GM19467 (cell line): Measurements from ENCODE around the gene USHBP1.

ENCODE experiments used
- ATAC-seq: cut with Tn5 transposase; IDR thresholded peaks from one replicate; pipeline ENCODE4 v1.9.1; 2021; ENCODE audit warnings: mild to moderate bottlenecking, moderate library complexity; ENCODE audit not compliant: unreplicated experiment

Gene USHBP1

DNA sequence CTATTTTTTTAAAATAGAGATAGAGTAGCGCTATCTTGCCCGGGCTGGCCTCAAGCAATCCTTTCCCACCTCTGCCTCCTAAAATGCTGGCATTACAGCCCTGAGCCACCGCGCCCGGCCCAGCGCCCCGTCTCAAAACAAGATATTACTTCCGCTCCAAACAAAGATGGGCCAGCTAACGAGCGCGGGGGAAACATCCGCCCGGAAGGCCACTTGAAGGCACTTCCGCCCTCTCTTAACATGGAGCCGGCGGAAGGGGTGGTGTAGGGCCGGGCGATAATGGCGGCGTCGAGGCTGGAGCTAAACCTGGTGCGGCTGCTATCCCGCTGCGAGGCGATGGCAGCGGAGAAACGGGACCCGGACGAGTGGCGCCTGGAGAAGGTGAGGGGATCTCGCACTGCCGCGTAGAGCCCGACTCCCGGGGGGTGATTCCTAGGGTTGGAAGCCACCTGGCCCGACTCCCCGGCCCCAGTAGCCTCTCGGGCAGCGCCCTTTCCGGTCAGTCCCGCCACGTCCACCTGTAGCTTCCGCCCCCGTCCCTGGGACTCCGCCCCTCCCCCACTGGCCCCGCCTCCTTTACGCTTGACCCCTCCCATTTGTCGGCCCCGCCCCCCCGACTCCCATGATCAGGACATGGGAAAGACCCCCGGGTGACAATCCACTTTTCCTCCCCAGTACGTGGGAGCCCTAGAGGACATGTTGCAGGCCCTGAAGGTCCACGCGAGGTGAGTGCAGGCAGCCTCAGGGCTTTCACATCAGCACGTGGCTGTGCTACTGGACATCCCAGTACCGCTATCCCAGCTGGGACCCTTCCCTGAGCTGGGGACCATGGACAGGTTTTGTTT, 49.2 kb downstream of the USHBP1 start, which contains the start of gene USE1:
TSS of gene USE1 (plus strand) at position 231 of the 845 bp plus-strand sequence. CDS start at position 280, 49 bp downstream.
- peak; percentile 71 for ATAC-seq

- no peak for ATAC-seq
These were observed 49.9 kb downstream of the USHBP1 start for GRCh38 chr19:17214508-17215126.

- ATAC-seq: no peak
These were observed 51.2 kb downstream of the USHBP1 start for GRCh38 chr19:17213334-17213733.

GRCh38 chr19:17211547-17212446, 52.7 kb downstream of the USHBP1 start:
- no peak for ATAC-seq

DNA sequence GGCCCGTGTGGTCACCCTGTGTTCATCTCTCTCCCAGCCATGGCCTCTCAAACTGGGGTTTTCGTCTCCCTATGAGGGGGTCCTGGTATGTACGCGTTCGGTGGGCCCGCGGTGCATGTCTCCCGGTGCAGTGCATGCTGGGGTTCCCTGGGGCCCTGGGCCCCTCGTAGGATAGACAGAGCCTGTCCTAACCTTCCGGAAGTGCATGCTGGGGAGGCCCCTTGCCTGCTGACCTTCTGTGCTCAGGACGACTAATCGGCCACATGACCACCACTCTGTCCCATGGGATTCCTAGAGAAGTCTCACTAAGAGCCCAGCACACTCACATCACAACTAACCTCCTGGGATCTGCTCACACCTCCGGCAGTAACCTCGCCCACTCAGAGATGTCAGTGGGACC, 54.2 kb downstream of the USHBP1 start:
- ATAC-seq: no peak

GRCh38 chr19:17209126-17210036, 55.2 kb downstream of the USHBP1 start:
- no peak for ATAC-seq

DNA sequence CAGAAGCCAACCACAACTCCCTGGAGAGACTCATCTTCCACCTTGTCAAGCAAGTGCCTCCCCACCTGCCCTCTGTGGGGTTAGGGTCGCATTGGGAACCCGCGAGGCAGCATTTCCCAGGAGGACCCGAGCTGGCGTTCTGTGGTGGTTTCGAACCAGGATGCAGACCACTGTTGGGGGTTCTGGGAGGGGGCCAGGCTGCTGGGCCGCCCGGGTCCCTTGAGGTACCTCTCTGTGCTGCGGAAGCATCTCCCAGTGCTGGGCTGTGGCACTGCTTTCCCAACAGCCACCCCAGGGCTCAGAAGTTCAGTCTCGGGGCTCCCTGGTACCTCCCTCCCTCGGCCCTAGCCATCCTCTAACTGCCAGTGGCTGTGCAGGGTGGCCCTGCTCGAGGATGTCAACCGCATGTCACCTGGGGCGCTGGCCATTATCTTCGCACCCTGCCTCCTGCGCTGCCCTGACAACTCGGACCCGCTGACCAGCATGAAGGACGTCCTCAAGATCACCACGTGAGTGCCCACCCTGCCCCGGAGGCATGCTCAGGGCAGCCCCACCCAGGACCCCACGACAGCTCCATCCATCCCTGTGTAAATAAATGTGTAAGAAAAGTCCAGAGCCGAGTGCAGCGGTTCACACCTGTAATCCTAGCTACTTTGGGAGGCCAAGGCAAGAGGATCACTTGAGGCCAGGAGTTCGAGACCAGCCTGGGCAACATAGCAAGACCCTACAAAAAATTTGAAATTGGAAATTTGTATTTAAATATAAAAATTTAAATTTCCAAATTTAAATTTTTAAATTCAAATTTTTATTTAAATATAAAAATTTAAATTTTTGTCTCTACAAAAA, 57.6 kb downstream of the USHBP1 start:
- no peak for ATAC-seq

DNA sequence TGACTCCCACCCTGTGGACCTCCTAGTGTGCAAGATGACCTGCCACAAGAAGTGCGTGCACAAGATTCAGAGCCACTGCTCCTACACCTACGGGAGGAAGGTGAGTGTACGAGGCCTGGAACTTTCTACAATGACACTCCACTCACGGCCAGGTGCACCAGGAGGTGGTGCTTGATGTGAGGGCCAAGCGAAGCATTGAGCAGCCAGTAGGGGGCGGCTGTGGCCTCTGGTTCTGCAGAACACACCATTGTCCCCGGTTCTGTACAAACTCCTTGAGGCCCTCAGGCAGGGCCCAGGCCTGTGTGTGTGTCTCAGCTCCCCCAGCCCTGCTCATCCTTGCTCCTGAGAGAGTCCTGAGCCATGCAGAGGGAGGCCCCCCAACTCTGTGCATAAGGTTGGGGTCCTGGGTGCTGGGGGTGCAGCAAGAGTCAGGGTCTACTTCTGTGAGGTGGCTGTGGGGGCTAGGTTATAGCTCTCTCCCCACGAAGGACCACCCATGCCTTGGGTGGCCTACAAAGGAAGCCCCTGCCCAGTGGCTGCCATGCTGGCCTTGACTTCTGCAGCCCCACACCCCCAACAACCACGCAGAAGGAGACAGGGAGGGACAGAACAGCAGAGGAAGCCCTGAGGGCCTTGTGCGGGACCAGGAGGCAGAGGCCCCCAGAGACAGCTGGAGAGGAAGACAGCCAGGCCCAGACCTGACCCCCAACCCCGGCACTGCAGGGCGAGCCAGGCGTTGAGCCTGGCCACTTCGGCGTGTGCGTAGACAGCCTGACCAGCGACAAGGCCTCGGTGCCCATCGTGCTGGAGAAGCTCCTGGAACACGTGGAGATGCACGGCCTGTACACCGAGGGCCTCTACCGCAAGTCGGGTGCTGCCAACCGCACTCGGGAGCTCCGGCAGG, 59.1 kb downstream of the USHBP1 start:
- ATAC-seq: no peak

- no peak for ATAC-seq
These were observed 61.8 kb downstream of the USHBP1 start for GRCh38 chr19:17202713-17203112.

- ATAC-seq: no peak
These were observed 62.3 kb downstream of the USHBP1 start for GRCh38 chr19:17202249-17202648.

GRCh38 chr19:17200408-17201079, 64.0 kb downstream of the USHBP1 start:
- no peak for ATAC-seq
